HG02840 (cell line): ENCODE measurements around the gene NUDT17.
A peak's percentile ranks its signal among the peaks of the same experiment; 100 is the strongest.

Experiments used
- ATAC-seq: cut with Tn5 transposase; IDR thresholded peaks from one replicate; pipeline ENCODE4 v1.9.1; 2021; ENCODE audit warnings: mild to moderate bottlenecking, moderate library complexity, moderate number of reproducible peaks; ENCODE audit not compliant: unreplicated experiment, low FRiP score

NUDT17 gene

DNA sequence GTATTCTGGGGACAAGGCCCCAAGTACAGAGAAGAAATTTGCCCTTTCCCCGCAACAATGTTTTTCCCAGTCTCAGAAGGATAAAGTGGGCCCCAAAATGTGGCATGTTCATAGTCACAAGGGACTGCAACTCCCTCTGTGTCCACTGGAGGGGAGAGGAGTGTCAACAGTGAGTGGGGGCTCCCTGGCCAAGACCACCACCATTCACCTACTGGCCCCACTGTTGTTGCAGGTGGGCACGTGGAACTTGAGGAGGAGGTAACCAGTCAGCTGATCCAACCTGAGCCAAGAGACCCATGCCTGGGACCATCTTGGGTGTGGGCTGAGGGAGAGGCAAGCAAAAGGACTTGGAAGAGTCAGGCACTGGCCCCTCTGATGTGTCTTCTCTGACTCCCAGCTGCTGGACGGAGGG, 777 bp downstream of the NUDT17 start:
- no peak for ATAC-seq

DNA sequence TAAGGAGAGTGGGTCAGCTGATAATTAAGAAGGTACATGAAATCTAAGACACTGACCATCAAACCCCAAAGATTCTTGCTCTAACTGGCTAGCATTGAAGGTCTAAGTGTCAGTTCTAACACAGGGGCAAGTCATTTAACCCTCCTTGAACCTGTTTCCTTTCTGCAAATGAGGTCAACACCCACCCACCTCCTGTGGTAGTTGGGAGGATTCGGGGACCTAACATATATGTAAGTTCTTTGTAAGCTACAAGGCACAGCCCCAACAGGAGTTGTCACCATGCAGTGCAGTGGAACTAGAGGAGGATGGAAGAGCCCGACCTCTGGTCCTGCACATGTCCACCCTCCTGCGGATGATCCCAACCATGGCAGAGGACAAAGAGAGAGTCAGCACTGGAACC, 2.4 kb downstream of the NUDT17 start:
- ATAC-seq, result no peak

DNA sequence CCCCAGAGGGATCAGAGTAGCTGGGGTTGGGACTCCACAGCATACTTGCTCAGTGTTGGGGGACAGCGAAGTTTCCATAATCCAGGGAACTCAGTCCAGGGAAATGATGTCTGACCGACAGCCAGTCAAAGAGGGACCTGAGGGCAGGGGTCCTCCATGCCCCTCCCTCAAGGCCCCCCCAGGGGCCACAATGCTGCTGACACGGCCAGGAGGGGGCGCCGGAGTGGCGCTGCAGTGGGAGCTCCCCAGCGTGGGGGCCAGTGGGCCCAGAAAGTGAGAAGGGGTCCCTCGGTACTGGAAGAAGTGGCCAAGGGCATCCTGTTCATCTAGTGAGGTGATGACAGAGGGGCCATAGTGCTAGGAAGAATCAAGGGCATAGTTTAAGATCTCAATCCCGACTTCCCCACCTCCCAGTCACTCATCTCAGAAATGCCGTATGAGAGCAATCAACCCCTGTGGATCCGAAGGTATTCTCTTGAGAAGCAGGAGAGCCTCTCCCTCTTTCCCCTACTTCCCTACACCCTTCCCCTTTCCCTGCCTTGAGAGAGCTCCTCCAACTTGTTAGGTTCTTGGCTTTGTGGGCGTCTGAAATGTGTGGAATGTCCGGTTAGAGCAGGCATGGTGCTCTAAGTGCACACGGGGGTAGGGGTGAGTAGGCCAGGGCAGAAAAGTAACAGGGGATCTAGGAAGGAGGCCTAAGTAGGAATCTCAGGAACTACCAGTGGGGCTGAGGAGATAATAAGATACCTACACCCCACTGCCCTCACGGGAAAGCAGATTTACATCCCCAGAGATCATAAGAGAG, 4.1 kb downstream of the NUDT17 start:
- ATAC-seq, result no peak

DNA sequence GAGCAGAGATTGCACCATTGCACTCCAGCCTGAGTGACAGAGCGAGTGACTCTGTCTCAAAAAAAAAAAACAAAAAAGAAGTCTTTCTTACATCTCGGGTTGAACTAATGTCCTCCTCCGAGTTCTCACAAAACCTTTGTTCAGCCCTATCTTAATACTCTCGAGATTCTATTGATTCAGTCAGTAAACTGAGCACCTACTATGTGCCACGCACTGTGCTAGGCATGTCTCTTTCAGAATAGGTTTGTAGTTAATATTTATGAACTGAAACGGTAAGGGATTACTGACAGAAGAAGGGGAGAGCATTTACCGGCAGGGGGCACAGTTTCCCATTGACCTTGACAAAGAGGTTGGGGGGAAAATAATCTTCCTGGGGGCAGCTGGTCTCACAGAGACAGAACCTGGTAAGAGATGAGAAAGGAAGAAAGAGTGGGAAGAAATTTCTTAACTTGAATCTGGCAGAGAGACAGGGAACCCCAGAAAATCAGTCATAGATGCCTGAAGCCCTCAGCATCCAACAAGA, 10.1 kb downstream of the NUDT17 start:
- ATAC-seq, result no peak

DNA sequence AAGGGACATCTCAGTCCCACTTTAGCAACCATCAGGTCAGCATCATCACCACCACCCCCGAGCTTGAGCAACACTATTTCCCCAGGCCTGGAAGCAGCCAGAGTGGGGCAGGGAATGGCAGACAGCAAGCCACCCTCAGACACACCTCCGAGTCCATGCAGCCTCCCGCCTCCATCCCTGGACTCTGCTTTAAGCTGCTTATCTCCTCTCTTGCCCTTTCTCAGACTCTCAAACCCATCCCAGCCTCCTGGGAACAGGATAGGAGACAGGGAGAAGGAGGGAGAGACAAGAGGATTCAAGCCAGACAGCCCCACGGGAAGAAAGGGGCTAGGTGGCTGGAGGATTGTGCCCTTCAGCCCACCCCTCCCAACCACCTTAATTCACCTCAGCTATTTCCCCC, 11.7 kb downstream of the NUDT17 start:
- ATAC-seq, result no peak

DNA sequence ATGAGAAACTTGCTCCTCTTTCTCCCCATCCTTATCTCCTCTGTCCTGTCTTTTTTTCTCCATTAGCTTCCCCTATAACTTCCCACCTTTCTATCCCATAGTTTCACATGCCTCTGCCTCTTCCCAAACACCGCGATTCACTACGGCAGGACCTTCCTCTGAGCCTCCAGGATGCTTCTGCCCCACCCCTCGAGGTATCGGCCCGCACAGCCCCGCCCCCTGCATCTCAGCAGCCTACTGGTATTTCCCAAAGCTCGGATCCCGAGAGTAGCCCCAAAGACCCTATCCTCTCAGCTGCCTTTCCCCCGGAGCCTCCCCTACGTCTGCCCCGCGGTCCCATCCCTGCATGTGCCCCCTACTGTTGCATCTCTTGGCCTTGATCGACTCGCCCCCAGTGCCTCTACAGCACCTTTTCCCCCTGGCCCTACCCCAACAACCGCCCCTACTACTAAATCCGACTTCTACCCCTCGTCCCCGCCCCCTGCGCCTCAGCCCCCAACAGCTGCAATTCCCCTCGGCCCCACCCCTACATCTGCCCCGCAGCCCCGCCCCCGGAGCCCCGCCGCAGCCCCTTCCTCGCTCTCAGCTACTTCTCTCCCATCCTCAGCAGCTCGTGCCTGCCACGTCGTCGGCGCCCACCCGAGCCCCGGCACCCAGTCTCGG, 12.9 kb downstream of the NUDT17 start:
- ATAC-seq, result peak; percentile 8

DNA sequence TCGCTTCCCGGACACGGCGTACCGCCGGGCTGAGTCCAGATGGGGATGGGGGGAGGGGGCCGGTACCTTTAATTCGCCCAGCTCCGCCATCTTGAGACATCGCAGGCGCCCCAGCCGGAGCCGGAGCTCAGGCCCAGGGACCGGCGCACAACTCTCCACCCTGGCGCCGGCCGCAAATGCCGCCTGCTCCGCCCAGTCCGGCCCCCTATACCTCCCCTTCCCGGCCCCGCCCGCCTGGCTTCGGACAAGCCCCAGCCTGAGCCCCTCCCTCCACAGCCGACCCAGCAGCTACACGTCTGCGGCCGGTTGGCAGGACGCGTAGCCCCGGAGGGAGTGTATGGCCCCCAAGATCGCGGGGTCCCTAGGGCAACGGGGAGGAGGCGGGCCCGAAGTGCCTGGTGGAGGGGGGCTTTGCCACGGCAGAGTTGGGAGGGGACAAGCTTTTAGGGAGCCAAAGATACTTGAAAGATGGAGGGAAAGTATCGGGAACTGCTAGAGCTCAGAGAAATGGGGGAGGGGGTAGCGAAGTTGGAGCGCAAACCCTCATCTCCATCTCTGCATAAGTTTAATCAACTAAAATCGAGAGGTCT, 13.6 kb downstream of the NUDT17 start, which contains the start of gene PIAS3:
Gene PIAS3, minus strand, starts transcription at position 181 of the 590 bp plus-strand sequence. Its CDS starts 91 bp downstream, at position 90.
- peak; percentile 73 for ATAC-seq

DNA sequence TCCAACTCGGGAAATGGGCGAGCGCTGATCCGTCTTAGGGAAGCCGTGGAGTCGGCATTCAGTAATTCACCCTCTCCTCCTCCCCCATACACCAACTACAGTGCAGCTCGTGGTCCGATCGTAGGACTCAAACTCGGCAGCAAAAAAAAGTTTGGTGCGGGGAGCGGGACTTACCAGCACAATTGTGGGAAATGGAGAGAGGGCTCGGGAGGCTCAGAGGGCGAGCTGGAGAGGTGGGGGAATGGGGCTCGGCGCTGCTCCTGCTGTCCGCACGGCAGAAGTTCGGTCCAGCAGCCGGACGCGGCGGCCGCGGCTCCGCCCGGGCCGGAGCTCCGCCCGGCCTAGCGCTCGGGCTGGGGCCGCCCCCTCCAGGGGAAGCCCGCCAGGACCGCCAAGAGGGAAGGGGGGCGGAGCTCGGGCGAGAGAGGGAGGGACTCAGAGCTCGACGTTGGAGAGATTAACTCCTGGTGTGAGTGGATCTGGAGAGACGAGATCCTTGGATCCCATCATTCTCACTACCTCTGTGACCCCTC, 14.1 kb downstream of the NUDT17 start:
- ATAC-seq, result peak; percentile 54

DNA sequence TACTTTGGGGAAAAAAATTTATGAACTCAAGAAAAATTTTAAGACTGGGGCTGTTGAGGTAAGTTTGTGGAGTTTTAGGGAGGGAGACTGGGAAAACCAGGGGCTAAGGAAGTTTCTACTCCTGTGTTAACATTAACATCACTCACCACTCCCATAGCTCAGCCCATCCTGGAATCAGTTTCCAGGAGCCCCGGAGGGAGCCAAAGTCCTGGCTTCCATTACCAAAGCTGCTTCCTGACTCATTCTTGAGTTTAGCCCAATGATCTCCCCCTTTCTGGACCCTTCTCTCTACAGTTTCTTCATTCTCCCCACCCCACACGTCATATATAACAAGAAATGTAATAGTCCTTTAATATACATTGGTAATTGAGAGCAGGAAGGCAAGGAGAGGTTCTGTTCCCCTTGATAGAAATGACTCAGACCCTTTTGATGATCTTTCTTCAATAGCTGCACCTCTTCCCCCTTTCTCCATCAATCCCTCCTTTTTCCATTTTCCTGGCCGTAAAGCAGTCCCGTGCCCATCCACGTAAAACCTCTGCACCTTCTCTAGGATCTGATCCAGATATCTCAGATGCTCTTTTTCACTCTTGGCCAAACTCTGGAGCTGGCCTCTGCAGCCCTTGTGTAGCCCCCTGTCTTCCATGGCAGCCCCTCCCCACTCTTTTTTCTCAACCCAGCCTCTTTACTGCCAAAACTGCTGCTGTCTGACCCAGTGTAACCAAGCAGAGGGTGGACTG, 18.0 kb downstream of the NUDT17 start:
- no peak for ATAC-seq

DNA sequence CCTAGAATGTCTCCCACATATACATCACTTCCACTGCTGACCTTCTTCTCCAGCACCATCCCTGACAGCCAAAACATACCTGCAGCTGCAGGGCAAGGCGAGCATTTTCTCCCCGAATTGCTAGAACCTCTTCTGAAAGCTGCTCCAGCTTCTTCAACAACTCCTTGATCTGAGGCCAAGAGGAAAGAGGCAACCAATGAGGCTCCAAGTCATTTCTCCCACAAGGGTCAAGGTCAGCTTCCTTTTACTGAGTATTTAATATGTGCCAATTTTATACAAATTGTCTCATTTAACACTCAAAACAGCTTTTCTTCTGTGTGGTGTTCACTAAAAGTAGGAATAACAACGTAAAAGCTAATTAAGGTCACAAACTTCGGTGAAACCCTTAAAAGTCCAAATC, 22.8 kb downstream of the NUDT17 start:
- ATAC-seq, result no peak

DNA sequence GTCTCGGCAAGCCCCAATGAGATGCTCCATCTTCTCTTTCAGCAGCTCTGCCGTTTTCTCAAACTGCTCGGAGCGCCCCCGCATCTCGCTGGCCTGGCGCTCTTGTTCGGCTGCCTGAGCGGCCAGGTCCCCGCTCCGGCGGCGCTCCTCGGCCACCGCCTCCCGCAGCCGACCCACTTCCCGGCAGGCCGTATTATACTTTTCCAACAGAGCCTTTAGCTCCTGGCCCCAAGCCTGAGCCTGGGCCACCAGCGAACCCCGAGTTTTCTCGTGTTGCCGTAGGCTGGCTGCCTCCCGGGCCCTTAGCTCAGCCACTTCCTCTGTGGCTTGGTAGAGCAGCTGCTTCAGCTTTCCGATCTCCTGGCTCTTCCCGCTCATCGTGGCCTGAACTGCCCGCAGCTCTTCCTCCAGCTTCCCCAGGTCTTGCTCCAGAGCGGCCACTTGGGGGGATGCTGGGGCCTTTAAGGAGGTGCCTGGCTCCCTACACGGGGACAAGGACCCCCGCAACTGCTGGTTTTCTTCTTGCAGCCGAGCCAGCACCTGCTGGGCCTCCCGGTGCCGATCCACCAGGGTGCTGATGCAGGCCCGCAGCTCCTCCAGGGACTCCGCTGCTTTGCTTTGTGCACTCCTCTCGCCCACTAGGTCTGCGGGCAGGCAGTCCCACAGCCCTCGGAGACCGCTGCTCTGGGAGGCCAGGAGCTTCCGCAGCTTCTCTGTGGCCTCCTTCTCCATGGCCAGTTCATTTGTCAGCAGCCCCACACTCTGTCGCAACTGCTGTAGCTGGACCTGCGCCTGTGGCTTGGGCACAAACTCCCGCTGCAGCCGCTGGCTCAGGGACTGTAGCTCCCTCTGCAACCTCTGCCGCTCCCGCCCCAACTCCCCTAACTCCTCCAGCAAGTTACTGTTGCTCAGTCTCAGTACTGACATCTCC, 26.8 kb downstream of the NUDT17 start:
- ATAC-seq, result no peak

DNA sequence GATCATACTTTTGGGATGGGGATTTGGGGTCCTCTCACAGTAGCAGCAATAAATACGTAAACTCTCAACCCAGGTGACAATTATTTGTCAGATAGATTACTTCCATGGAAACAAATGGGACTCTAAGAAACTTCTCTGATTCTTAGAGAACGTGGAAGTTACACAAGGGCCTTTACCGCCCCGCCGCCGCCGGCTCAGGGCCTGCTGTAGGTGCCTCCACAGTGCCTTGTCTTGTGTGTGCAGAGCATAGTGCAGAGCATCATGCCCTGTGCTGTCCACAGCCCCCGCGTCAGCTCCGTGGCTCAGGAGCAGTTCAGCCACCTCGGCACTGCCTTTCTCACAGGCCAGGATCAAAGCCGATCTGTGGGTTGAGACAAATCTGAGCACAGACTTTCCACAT, 29.2 kb downstream of the NUDT17 start:
- ATAC-seq, result no peak

DNA sequence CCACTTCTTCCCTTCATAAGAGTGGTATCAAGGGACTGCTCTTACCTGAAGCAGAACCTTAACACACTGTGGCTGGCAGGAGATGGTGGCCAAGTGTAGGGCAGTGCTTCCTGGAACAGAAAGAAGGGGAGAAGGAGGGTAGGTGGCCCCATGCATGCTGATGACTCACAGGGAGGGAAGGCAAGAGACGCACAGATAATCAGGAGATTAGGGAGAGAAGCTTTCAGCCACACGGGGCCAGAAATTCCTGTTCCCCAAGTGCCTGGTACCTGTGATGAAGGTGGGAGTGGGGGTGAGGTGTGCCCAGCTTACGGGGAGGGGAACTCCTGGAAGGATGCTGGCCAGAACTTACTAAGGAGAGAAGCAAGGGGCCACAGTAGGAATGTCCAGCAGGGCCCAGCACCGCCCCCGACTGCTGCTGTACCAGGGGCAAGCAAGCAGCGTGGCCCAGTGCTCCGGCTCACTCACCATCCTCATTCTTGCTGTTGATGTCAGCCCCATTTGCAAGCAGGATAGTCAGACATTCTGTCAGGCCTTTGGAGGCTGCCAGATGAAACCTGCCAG, 32.6 kb downstream of the NUDT17 start:
- no peak for ATAC-seq

DNA sequence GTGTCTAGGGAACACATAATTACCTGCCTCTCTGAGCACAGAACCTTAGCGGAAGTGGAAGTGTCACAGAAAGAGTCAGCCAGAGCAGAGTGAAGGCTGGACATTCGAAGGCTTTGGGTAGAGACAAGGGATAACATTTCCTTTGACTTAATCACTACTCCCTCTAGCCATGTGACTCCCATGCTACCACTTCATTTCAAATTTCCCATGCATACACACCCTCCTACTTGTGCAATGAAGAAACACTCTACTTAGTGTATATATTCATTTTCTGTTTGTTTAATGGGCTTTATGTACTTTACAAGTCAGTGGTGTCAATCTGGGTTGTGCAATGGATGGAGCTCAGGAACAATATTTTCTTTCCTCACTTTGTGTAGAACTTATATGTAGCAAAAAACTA, 33.3 kb downstream of the NUDT17 start:
- no peak for ATAC-seq

DNA sequence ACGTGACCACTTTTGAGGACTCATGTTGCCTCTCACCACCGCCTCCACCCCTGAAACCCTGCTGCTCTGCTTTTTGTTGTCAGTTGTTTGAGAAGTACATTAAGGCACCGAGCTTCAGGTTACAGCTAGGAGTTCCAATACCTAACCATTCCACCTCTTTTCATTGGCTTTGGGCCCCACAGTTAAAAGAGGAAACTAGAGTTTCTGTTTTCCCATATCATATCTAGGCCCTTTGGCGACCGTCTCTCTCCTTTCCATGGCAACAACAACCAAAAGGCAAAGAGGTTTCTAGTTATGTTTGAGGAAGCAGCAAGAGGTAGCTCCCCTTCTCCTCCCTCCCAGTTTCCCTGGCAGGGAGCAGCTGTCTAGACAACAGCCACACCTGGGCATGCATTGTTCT, 34.3 kb downstream of the NUDT17 start:
- no peak for ATAC-seq

DNA sequence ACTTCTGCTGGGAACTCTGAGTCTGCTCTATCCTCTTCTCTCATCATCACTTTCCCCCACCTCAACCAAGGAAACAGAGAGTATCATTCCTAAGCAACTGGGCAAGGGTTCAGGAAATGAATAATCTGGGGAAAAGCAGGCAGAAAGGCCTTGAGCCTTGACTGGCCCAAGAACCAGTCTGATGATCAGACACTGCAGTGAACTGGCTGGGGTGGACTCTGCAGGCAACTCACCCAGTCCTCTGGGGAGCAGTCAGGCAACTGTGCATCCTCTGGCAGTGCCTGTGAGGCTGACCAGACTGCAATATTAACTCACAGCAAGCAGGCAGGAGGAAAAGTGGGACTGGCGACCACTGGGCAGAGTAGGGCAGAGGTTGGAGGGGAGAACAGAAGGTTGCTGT, 39.2 kb downstream of the NUDT17 start:
- no peak for ATAC-seq

DNA sequence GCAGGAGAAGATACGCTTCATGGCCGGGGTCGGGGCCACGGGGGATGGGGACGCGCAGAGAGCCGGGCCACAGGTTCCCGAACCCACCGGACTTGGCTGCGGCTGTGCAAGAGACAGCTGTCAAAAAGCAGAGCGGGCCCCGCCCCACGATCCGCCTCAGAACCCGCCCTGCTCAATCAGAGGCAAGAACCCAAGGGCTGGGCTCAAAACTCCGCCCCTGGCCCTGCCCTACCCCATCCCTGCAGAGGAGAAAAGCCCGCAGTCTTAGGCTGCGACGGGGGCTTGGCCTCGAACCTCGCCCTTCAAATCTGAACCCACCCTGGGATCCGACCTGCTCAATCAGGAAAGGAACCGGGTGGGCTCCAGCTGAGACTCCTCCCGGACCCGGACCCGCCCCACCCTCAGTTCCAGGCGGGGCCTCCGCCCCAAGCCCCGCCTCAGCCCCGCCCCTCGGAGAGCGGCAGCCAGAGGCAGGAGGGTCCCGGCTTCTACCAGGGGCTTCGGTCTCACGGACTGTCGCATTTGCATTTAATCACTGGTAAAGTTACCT, 40.4 kb downstream of the NUDT17 start, which contains the start of gene ANKRD35:
Gene ANKRD35, minus strand, starts transcription at position 129 of the 550 bp plus-strand sequence. Its CDS starts 108 bp downstream, at position 21.
- peak; percentile 97 for ATAC-seq

DNA sequence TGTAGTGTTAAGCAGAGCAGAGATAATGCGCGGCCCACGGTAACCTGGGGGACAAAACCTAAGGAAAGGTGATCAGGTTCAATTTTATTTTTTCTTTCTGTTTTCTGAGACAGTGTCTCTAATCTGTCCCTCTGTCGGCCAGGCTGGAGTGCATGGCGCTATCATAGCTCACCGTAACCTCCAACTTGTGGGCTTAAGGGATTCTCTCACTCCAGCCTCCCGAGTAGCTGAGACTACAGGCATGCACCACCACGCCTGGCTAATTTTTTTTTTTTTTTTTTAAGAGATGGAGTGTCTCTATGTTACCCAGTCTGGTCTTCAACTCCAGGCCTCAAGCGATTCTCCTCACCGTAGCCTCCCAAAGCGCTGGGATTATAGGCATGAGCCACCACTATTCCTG, 41.0 kb downstream of the NUDT17 start:
- no peak for ATAC-seq

DNA sequence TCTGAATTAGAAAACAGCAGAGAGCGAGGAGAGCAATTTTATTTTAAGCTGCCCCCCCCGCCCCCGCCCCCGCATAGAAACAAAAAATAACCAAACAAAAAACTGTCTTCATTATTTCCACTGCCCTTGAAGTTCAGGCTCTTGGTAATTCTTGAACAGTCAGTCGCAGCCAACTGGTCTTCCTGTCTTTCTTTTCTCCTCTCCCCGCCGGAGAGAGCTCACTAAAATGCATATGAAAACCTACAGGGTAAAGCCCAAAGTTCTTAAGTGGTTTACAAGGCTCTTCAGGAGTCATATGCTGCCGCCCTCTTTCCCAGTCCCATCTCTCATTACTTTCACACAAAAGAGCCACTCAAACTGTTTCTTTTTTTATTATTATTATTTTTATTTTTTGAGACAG, 41.4 kb downstream of the NUDT17 start:
- ATAC-seq, result no peak
